ENCODE results near the gene NCF2.

DNA sequence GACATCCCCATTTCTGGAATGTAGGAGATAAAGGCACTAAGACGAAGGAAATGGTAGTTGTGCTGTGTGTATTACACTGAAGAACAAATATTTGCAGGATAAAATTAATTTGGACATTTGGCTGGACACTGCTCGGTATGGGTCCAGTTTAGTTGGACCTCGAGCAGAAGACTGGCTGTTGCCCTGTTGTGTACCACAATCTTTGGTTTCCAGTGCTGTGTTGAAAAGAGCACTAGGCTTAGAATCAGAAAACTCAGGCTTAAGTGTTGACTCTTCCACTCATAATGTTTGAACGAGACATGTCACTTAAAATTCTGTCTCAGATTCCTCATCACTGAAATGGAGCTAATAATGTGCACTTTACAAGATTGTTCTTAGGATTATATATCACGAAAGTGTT, 46.5 kb upstream of the NCF2 start:
- no peak for TF ChIP-seq POLR2A (IDR thresholded peaks at IDR 0.05; ENCODE audit: low read length)
- no peak for TF ChIP-seq GATA1 (IDR thresholded peaks at IDR 0.05; ENCODE audit: low read depth, low read length)
